Aorta (tissue), 5 donors: ENCODE results near the gene ARID5B. TPM values are rescaled to one million over a fixed set of nuclear protein-coding genes. Genes with fewer than 3 reads are reported as not detected.

Experiments used
- ATAC-seq: fragments of 200-7000 bp; cut with Tn5 transposase; one replicate; pipeline ENCODE4 v1.9.1; 2022; ENCODE audit warnings: moderate library complexity; ENCODE audit not compliant: low FRiP score
- DNase-seq, 2 donors: peaks; one replicate each; pipeline ENCODE4 v3.0.0-alpha.2; 2020
- H3K27ac ChIP-seq, 2 donors: one replicate each; pipeline ENCODE4 v1.5.1; 2013; ENCODE audit warnings: low read length in 2 of 2, mild to moderate bottlenecking in 2 of 2, moderate library complexity in 2 of 2, control low read depth in 1 of 2, inconsistent platforms in 1 of 2, low read depth in 1 of 2
- H3K27me3 ChIP-seq, 2 donors: one replicate each; pipeline ENCODE4 v1.6.1; 2013; ENCODE audit warnings: control low read depth in 1 of 2, low read length in 1 of 2, mild to moderate bottlenecking in 1 of 2, moderate library complexity in 1 of 2; ENCODE audit not compliant: insufficient read depth in 2 of 2, control insufficient read depth in 1 of 2
- H3K36me3 ChIP-seq, 2 donors: one replicate each; pipeline ENCODE4 v1.6.1; 2013; ENCODE audit warnings: control low read depth in 1 of 2, low read length in 1 of 2, mild to moderate bottlenecking in 1 of 2; ENCODE audit not compliant: insufficient read depth in 2 of 2, control insufficient read depth in 1 of 2
- H3K4me1 ChIP-seq, 2 donors: one replicate each; pipeline ENCODE4 v1.6.1; 2013; ENCODE audit warnings: low read length in 2 of 2, control low read depth in 1 of 2, mild to moderate bottlenecking in 1 of 2, moderate library complexity in 1 of 2; ENCODE audit not compliant: insufficient read depth in 2 of 2, control insufficient read depth in 1 of 2
- H3K4me3 ChIP-seq, 2 donors: one replicate each; pipeline ENCODE4 v1.5.1; 2013; ENCODE audit warnings: low read length in 2 of 2, control low read depth in 1 of 2, mild to moderate bottlenecking in 1 of 2
- H3K9me3 ChIP-seq: one replicate; pipeline ENCODE4 v1.6.1; 2013; ENCODE audit warnings: mild to moderate bottlenecking, low read length; ENCODE audit not compliant: control insufficient read depth
- WGBS, 2 donors: extraction: QIAGEN DNeasy Blood & Tissue Kit; methylation state at CpG; one replicate each; pipeline ENCODE4 v1.1.7; 2013; 5-methylcytosine and 5-hydroxymethylcytosine counted together
- intact Hi-C, 2 donors: fragments of 100-400 bp; cut with DNase I; formaldehyde crosslinking; loops; one replicate each; pipeline versions ENCODE4 v1.14.2 to v1.15.0; 2022
- polyA plus RNA-seq, 2 donors: library from polyadenylated mRNA; stranded (reverse); fragments of 200-250 nt; gene quantifications; one replicate each; pipeline ENCODE4 v1.2.3, GENCODE V29; 2013
- total RNA-seq, 2 donors: library from RNA; stranded (reverse); fragmentation: NEBNext Ultra II Directional; extraction: Animal tissue kit (Norgen Biotek cat#: 25700); gene quantifications; one replicate each; pipeline ENCODE4 v1.2.1, GENCODE V29; 2021
- donor health status: healthy with polysubstance abuse.
- donor health status: Bipolar disorder and iron deficiency.
- donor health status: DM: no; HTN: no; CAD: no.
- donor health status: DM: no; HTN: no; CAD: no.
- donor health status: DM: yes; HTN: yes; CAD: no.

The ARID5B gene
- total and polyA plus RNA-seq, 4 donors, result 7.8 to 143 (median 49.7) TPM

DNA sequence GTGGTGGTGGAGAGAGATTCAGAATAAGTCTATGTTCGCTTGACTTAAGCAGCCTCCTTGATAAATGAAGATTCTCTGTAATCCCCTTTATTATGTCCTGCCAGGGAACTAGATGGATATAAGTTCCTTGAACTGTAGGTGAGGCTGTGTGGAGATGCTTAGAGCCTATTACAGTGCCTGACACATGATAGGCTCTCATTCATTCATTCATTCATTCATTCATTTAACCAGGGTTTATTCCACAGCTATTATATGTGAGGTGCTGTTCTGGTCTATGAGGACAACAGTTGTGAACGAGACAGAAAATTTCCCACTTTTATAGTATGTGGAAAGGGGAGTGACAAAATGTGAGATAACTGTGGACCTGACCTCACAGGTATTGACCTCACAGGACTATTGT lies 105.6 kb downstream of the ARID5B start:
- no peaks in the 10 kb centered on the region for H3K9me3 ChIP-seq
- H3K36me3 ChIP-seq, result no peaks in the 10 kb centered on the region
- H3K27ac ChIP-seq, result no peak overlapping the region
- 80 to 88% methylated on average over 2 of the region's 2 CpGs for WGBS, 2 donors
- H3K4me3 ChIP-seq, result no peak overlapping the region
- DNase-seq, result no peak
- intact Hi-C loops, result no loop called here
- no peak for ATAC-seq
- H3K27me3 ChIP-seq, result no peaks in the 10 kb centered on the region
- peaks cover 14 to 16% of the 10 kb centered on the region in 2 donors for H3K4me1 ChIP-seq

DNA sequence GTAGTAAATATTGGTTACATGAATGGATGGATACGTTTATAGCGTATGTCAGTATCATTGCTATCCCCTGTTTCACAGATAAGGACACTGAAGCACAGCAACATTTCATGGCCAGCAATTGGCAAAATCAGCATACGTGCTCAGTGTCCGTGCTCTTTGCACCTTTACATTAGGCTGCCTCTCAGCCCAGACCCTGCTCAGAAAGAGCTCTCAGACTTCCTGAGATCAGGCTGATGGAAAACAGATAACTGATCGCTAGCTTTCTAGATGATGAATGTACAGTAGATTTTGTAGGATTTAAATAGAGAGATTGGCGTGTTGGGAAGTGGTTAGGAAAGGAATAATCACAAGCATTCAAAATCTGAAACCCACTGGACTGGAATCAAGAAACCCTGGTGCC lies 106.7 kb downstream of the ARID5B start:
- H3K36me3 ChIP-seq, result no peaks in the 10 kb centered on the region
- no peak for DNase-seq
- no peaks in the 10 kb centered on the region for H3K27me3 ChIP-seq
- H3K27ac ChIP-seq, result peak overlapping the region in 1 of 2 donors; percentile 55
- intact Hi-C loops, result no loop called here
- H3K4me1 ChIP-seq, result peaks cover 13 to 14% of the 10 kb centered on the region in 2 donors
- H3K9me3 ChIP-seq, result no peaks in the 10 kb centered on the region
- no peak overlapping the region for H3K4me3 ChIP-seq
- WGBS, 2 donors, result 53 to 54% methylated on average over 6 of the region's 6 CpGs
- ATAC-seq, result no peak

DNA sequence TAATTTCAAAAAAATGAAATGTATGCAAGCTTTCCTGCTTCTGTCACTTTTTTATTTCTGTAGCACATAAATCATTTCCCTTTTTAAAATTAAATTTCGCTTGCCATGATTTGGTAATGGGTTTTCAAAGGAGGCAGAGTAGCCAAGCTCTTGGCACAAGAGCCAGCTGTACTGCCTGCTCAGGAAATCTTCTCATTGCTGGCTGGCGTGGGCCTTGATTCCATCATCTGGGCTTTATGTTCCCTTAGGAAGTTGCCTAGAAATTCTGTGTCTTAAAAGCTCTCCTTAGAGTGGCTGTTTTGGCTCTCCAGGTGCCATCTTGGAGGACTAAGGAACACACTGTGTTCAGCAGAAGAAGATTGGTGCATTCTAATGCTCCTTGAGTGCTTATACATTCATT lies 107.4 kb downstream of the ARID5B start:
- Histone ChIP-seq H3K27me3 (no peaks in the 10 kb centered on the region), H3K4me1 (peaks cover 12 to 13% of the 10 kb centered on the region in 2 donors), H3K36me3 (no peaks in the 10 kb centered on the region), H3K9me3 (no peaks in the 10 kb centered on the region), H3K4me3 (no peak overlapping the region), H3K27ac (peak overlapping the region; percentile 29 to 89)
- DNase-seq (peak in 1 of 2 donors; percentile 65), ATAC-seq (no peak)
- intact Hi-C loops, result no loop called here
- 5 to 11% methylated on average over 2 of the region's 2 CpGs for WGBS, 2 donors

DNA sequence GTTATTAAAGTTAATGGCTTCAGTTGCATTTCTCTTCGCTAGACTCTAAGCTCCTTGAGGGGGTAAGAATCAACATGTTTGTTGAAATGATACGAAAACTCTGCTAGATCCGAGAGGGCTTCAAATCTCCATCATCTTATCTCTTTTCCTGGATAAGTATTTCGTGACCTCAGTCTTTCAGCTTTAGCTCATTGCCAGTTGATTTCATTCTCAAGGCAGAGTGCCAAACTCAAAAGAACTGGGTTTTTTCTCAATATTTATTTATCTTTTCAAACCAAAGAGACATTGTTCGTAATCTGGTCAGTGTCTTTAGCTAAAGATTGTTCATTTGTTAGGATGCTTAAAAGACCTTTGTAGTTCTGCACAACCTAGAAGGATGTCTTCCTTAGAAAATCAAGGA lies 108.9 kb downstream of the ARID5B start:
- intact Hi-C loops, result loop anchor here in 1 of 2 donors (10.0 kb wide), 1 partner anchor 256 kb away; no protein-coding TSS in a partner anchor
- DNase-seq, result no peak
- 22 to 25% methylated on average over 5 of the region's 5 CpGs for WGBS, 2 donors
- no peaks in the 10 kb centered on the region for H3K27me3 ChIP-seq
- H3K9me3 ChIP-seq, result no peaks in the 10 kb centered on the region
- no peak overlapping the region for H3K27ac ChIP-seq
- H3K4me1 ChIP-seq, result peaks cover 9 to 13% of the 10 kb centered on the region in 2 donors
- no peaks in the 10 kb centered on the region for H3K36me3 ChIP-seq
- H3K4me3 ChIP-seq, result no peak overlapping the region
- ATAC-seq, result no peak

DNA sequence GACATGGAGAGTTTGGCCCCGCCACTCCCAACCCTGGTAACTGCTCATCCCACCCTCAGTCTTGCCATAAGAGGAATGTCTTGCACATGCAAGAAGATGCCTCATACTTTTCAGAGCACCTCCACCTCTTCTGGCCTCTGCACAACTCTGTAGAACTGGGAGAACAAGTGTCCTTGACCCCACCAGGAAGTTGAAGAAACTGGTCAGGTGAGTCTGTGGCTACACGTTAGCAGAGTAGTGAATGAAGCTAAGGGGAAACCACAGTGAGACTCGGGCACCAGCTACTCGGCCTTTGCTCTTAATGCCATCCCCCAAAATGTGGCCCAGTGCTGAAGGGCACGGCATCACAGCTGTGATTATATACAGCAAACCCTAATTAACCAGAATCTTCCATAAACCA lies 110.1 kb downstream of the ARID5B start:
- H3K4me1 ChIP-seq, result peaks cover 9 to 13% of the 10 kb centered on the region in 2 donors
- H3K27ac ChIP-seq, result no peak overlapping the region
- no peaks in the 10 kb centered on the region for H3K27me3 ChIP-seq
- H3K9me3 ChIP-seq, result no peaks in the 10 kb centered on the region
- 94 to 98% methylated on average over 5 of the region's 5 CpGs for WGBS, 2 donors
- no peak for DNase-seq
- no peak overlapping the region for H3K4me3 ChIP-seq
- ATAC-seq, result no peak
- intact Hi-C loops, result loop anchor here in 1 of 2 donors (10.0 kb wide), 1 partner anchor 257 kb away; no protein-coding TSS in a partner anchor
- no peaks in the 10 kb centered on the region for H3K36me3 ChIP-seq

DNA sequence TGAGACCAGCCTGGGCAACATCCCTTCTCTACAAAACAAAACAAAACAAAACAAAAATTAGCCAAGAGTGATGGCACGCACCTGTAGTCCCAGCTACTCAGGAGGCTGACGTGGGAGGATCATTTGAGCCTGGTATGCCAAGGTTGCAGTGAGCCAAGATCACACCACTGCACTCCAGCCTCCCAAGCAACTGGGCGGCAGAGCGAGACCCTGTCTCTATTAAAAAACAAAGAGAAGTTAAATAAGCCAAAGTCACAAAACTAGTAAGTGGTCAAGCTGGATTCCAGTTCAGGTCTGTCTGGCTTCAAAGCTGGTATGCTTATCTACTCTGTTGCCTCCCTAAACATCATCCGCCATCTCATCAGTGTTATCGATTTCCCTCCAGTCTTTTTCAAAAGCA lies 110.8 kb downstream of the ARID5B start:
- DNase-seq (no peak), ATAC-seq (no peak)
- Histone ChIP-seq H3K4me3 (no peak overlapping the region), H3K27ac (no peak overlapping the region), H3K9me3 (no peaks in the 10 kb centered on the region), H3K36me3 (no peaks in the 10 kb centered on the region), H3K4me1 (peaks cover 9 to 13% of the 10 kb centered on the region in 2 donors), H3K27me3 (no peaks in the 10 kb centered on the region)
- intact Hi-C loops, result loop anchor here in 1 of 2 donors (10.0 kb wide), 1 partner anchor 258 kb away; no protein-coding TSS in a partner anchor
- WGBS, 2 donors, result 89 to 94% methylated on average over 6 of the region's 6 CpGs

DNA sequence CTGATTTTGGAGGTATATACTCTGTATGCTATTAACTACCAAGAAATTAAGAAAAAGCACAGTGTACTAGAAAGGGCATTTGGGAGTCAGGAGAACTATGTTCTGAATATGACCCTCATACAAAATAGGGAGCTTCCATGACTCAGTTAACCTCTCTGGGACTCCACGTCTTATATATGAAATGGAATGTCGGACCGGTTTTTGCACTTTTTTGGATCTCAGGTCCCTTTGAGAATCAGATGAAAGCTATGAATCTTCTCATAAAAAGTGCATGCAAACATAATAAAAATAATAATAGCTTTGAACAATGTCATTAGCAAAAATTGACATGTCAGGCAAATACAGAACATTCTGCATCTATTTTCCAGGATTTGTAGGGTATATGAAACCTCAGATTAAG lies 113.0 kb downstream of the ARID5B start:
- no peak overlapping the region for H3K4me3 ChIP-seq
- ATAC-seq (no peak), DNase-seq (no peak)
- H3K9me3 ChIP-seq, result no peaks in the 10 kb centered on the region
- no peaks in the 10 kb centered on the region for H3K27me3 ChIP-seq
- H3K27ac ChIP-seq, result no peak overlapping the region
- intact Hi-C loops, result loop anchor here in 1 of 2 donors (10.0 kb wide), 1 partner anchor 260 kb away; no protein-coding TSS in a partner anchor
- H3K36me3 ChIP-seq, result no peaks in the 10 kb centered on the region
- H3K4me1 ChIP-seq, result peaks cover 4 to 12% of the 10 kb centered on the region in 2 donors
- 94 to 97% methylated on average over 3 of the region's 3 CpGs for WGBS, 2 donors

DNA sequence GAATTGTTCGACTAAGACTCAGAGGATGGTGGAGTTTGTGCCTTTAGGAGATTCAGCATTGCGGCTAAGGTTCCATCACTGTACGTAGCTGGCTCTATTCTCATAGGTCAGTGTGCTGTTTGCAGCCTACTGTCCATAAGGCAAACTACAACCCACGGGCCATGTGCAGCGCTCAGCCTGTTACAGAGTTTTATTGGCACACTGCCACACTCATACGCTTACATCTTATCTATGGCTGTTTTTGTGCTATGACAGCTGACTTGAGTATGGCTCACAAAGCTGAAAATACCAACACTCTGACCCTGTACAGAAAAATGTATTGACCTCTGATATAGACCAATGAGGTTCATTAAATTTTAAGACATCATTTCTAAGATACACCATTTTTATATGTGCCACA lies 114.5 kb downstream of the ARID5B start:
- DNase-seq (no peak), ATAC-seq (no peak)
- Histone ChIP-seq H3K27me3 (no peaks in the 10 kb centered on the region), H3K9me3 (no peaks in the 10 kb centered on the region), H3K4me3 (no peak overlapping the region), H3K4me1 (peaks cover 2 to 7% of the 10 kb centered on the region in 2 donors), H3K36me3 (no peaks in the 10 kb centered on the region), H3K27ac (no peak overlapping the region)
- intact Hi-C loops, result loop anchor here in 1 of 2 donors (10.0 kb wide), 1 partner anchor 261 kb away; no protein-coding TSS in a partner anchor
- 63 to 64% methylated on average over 6 of the region's 6 CpGs for WGBS, 2 donors
